AG04449 (cell line): ENCODE results near the gene FAHD2A.
"Not testable (repeated sequence)": the region's sequence is repeated elsewhere in the genome, so short reads cannot be mapped to it uniquely, and the experiment has no call there.

Source experiments
- CTCF ChIA-PET: fragments of 350-600 bp; formaldehyde crosslinking; extraction: SDS; loops from one replicate; lab custom pipeline; 2021; ENCODE audit warnings: antibody characterized with exemption; lab: Yijun Ruan, JAX
- POLR2A ChIA-PET: fragments of 400-600, 350-600 bp; formaldehyde crosslinking; extraction: SDS; loops from one replicate; lab custom pipeline; 2020; ENCODE audit warnings: antibody characterized with exemption, inconsistent platforms; lab: Yijun Ruan, JAX
- DNase-seq: peaks from one replicate; pipeline ENCODE4 v3.0.0-alpha.2; 2010; ENCODE audit warnings: low read depth, low spot score
- H3K4me3 ChIP-seq: 2 replicates; pipeline ENCODE4 v1.5.1; 2011; ENCODE audit warnings: low read depth, mild to moderate bottlenecking, control low read depth, low read length
- CTCF ChIP-seq: IDR thresholded peaks from one replicate; pipeline ENCODE4 v1.5.1; 2011; ENCODE audit warnings: mild to moderate bottlenecking, moderate library complexity, low read length, control low read depth, inconsistent platforms; ENCODE audit not compliant: insufficient read depth; ENCODE audit errors: missing control alignments

The FAHD2A gene

GRCh38 chr2:95403204-95403721 is 755 bp downstream of the FAHD2A start:
- peak overlapping the region; percentile 96 for H3K4me3 ChIP-seq
- peak; percentile 46 for TF ChIP-seq CTCF
- CTCF ChIA-PET, result interaction anchor here (0.9 to 4.3 kb wide), 14 partner anchors 9 to 331 kb away, joined by 3 to 54 read pairs (median 5); no protein-coding TSS in a partner anchor
- POLR2A ChIA-PET, DNase-seq: not testable (repeated sequence)

DNA sequence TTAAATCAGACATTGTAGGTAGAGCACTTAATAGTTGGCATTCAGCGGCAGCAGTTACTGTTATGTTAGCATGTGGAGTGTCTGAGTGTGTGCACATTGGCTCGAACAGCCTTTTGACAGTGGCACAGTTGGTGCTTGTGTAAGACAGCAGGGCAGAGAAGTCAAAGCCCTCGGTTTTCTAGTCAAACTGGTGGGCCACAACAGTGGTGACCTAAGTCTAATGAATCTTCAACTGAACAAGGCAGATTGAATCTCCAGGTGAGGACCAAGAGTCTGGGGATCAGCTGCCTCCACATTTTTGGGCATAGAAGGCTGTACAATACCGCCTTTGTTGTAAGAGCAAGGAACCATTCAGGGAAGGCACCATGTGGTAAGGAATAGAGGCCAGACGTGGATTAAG is 1.3 kb downstream of the FAHD2A start:
- POLR2A ChIA-PET, DNase-seq: not testable (repeated sequence)
- CTCF ChIA-PET, result interaction anchor here (0.9 to 4.3 kb wide), 11 partner anchors 8 to 331 kb away, joined by 3 to 54 read pairs (median 5); no protein-coding TSS in a partner anchor
- H3K4me3 ChIP-seq, result peak overlapping the region; percentile 96; the same call in 1 of the 2 replicates

DNA sequence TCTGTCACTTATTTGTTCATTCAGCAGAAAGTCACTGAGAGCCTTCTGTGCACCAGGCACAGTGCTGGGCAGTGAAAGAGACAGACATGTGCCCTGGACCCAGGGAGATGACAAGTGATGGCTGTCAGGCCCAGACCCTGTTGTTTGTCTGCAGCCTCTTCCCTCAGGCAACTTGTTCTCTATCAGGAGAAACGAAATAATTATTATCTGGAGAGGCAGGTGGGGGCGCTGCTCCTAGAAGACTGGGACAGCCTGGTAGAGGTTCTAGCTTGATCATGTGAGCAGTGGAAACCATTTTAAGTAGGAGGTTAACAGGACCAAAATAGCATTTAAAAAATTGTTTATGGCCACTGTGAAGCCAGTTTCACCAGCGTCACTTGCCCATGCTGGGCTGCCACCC is 2.2 kb downstream of the FAHD2A start:
- POLR2A ChIA-PET, DNase-seq: not testable (repeated sequence)

GRCh38 chr2:95411239-95411638 is 8.7 kb downstream of the FAHD2A start:
- H3K4me3 ChIP-seq, DNase-seq, POLR2A ChIA-PET: not testable (repeated sequence)
- CTCF ChIA-PET, result interaction anchor here (0.9 to 1.7 kb wide), 6 partner anchors 8 to 318 kb away, joined by 3 to 7 read pairs (median 4); no protein-coding TSS in a partner anchor

More for the DNA sequence above, 2.2 kb downstream of the FAHD2A start:
- CTCF ChIA-PET, result interaction anchor here (0.6 to 3.3 kb wide), 3 partner anchors 11 to 324 kb away, joined by 3 to 14 read pairs (median 3); no protein-coding TSS in a partner anchor
- not testable (repeated sequence) for H3K4me3 ChIP-seq

GRCh38 chr2:95414015-95414594 is 11.6 kb downstream of the FAHD2A start:
- DNase-seq, POLR2A ChIA-PET, H3K4me3 ChIP-seq: not testable (repeated sequence)
- TF ChIP-seq CTCF, result peak; percentile 76
- CTCF ChIA-PET, result interaction anchor here (1.2 to 5.4 kb wide), 10 partner anchors 11 to 328 kb away, joined by 3 to 47 read pairs (median 4); no protein-coding TSS in a partner anchor

- DNase-seq, H3K4me3 ChIP-seq, POLR2A ChIA-PET: not testable (repeated sequence)
- CTCF ChIA-PET, result interaction anchor here (0.6 to 5.4 kb wide), 7 partner anchors 11 to 319 kb away, joined by 3 to 47 read pairs (median 4); no protein-coding TSS in a partner anchor
Observed at GRCh38 chr2:95415138-95415537, 12.6 kb downstream of the FAHD2A start.

DNA sequence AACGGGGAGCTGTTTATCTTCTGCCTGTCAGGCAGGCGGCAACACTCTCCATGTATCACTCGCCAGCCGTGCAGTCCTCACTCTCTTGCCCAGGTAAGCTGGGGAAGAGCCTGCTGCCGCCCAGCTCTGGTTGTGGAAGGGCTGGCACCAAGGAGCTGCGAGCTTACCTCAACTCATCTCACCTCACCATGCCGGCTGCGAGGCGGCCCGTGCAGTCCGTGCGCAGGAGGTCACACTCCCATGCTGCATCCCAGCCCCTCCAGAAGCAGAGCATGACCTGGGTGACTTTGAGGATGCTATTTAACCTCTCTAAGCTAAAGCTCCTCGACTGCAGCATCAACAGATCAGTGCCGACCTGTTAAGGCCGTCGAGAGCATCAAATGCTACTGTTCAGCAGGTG is 13.1 kb downstream of the FAHD2A start:
- DNase-seq, H3K4me3 ChIP-seq, POLR2A ChIA-PET: not testable (repeated sequence)
- CTCF ChIA-PET, result interaction anchor here (0.6 to 5.4 kb wide), 3 partner anchors 11 to 313 kb away, joined by 3 to 47 read pairs (median 3); no protein-coding TSS in a partner anchor

- H3K4me3 ChIP-seq, POLR2A ChIA-PET, DNase-seq, CTCF ChIA-PET: not testable (repeated sequence)
Observed at GRCh38 chr2:95427196-95427867, 24.8 kb downstream of the FAHD2A start.

DNA sequence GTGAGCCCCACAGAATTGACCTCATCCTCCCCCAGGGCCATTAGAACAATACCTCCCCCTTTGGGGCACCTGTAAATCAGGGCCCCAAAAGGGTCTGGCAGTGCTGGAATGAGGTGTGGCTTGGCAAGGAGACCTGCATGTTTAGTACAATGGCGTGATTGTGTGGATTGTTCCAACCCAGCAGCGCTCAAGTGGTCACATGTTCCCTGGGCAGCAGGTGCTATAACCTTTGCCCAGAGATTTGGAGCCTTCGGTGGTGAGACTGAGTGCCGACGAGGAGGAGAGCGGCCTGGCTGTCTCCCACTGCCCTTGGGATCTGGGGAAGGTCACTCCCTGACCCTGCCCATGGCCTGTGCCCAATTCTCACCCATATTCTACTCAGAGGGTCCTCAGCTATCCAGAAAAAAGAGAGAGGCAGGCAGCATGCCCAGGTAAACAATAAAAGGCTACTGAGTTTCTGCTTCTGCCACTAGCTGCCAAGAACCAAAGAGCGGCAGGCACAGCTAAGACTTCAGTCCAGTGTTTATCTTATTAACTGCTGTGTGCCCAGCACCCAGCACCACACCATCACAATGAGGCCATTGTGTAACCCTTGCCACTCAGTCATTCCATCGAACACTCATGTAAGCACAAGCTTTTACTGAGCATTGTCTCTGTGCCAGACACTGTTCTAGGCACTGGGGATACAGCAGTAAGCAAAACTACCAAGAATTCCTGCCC is 27.4 kb downstream of the FAHD2A start:
- CTCF ChIA-PET, POLR2A ChIA-PET, DNase-seq, H3K4me3 ChIP-seq: not testable (repeated sequence)

GRCh38 chr2:95433373-95433772 is 30.9 kb downstream of the FAHD2A start:
- POLR2A ChIA-PET, H3K4me3 ChIP-seq, DNase-seq, CTCF ChIA-PET: not testable (repeated sequence)

DNA sequence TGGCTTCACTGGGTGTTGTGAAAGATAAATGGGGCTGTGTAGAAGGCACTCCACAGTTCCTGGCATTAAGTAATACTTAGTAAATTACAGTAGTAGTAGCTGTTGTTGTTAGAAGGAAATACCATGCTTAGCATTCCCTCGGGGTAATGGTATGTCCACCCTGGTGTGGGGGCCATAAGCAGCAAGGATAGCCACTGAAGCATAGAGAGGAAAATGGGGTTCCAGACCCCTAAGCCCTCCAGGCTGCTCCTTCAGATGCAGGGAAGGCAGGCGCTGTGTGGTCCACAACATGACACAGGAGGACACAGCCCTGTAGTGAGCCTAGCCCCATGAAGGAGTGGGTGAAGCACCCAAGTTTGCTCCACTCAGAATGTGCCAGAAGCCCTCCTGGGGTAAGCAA is 31.5 kb downstream of the FAHD2A start:
- H3K4me3 ChIP-seq, POLR2A ChIA-PET, DNase-seq, CTCF ChIA-PET: not testable (repeated sequence)

- H3K4me3 ChIP-seq, DNase-seq, CTCF ChIA-PET, POLR2A ChIA-PET: not testable (repeated sequence)
Observed at GRCh38 chr2:95434507-95435076, 32.1 kb downstream of the FAHD2A start.
